ENCODE data around the gene LANCL2. TPM values are rescaled to one million over a fixed set of nuclear protein-coding genes. Genes with fewer than 3 reads are reported as not detected.

Gene LANCL2
- total RNA-seq, 1 experiment from 2014 or later = 26.4 TPM

DNA sequence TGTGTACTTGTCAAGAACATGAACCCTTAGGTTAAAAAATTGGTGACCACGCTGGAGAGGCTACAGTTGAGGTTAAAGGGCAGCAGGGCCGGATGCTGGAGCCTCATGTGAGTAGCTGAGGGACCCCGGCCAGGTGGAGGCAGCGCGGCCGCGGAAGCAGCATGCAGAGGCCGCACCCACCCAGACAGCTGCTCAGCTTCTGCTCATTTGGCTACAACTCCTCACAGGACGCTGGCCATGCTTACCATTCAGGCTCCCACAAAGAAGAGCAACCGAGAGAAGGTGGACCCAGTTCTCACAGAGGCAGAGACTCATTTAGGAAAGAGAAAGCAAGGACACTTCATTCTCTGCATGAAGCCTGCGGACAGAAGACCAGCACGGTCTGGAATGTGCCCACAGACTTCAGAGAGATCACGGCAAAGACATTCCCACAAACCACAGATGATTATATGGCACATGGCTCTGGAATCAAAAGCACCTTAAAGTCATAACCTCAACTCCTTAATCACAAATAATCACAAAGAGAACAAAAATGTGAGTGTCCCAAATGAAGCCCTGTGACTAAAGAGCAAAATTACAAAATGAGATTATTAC lies 112.7 kb downstream of the LANCL2 start:
- H3K36me3 Mint-ChIP-seq (ENCODE audit: insufficient read depth in 1 of 3, low read depth in 3 of 3) = peaks cover 5 to 9% (median 5%) of the 10 kb centered on the region in 3 experiments; a peak in 6 of 7 replicates
- Histone ChIP-seq H2BK15ac (ENCODE audit: low read depth, low read length) (no peak overlapping the region), H3K18ac (ENCODE audit: insufficient read length, low read depth, low read length) (no peak overlapping the region), H2BK20ac (ENCODE audit: low read depth, low read length, poor library complexity, severe bottlenecking) (no peak overlapping the region), H3T11ph (ENCODE audit: low read length) (no peak overlapping the region), H3K4me1 (ENCODE audit: insufficient read depth, low read length) (no peaks in the 10 kb centered on the region), H4K91ac (ENCODE audit: insufficient read length, low read depth, low read length) (no peak overlapping the region), H2BK120ac (ENCODE audit: low read depth, low read length, poor library complexity, severe bottlenecking) (no peak overlapping the region), H2BK12ac (ENCODE audit: insufficient read length, low read depth, low read length) (no peak overlapping the region), H2BK5ac (ENCODE audit: insufficient read length, low read length) (no peak overlapping the region), H3K23me2 (ENCODE audit: insufficient read length, low read depth, low read length, poor library complexity, severe bottlenecking) (no peaks in the 10 kb centered on the region), H4K20me1 (ENCODE audit: control insufficient read depth, insufficient read depth, insufficient read length) (no peaks in the 10 kb centered on the region), H4K5ac (ENCODE audit: insufficient read length, low read depth, low read length) (no peak overlapping the region), H3K14ac (ENCODE audit: insufficient read depth, low read length) (no peak overlapping the region), H3K9ac (ENCODE audit: extremely low read depth, insufficient read length, low read length) (no peak overlapping the region), H3K9me3 (ENCODE audit: control insufficient read depth, low read depth, low read length) (no peaks in the 10 kb centered on the region), H3K27me3 (ENCODE audit: insufficient read depth, low read length) (no peaks in the 10 kb centered on the region), H3K4ac (ENCODE audit: low read depth, low read length) (no peak overlapping the region), H2AFZ (ENCODE audit: low read length) (no peak overlapping the region), H2AK5ac (ENCODE audit: insufficient read length, low read length) (no peak overlapping the region), H3K79me2 (ENCODE audit: insufficient read depth, low read length) (no peaks in the 10 kb centered on the region), H3K56ac (ENCODE audit: insufficient read length, low read depth, low read length) (no peak overlapping the region), H3K79me1 (ENCODE audit: insufficient read depth, low read depth, low read length, poor library complexity, severe bottlenecking) (no peaks in the 10 kb centered on the region), H3K27ac (ENCODE audit: insufficient read length, low read depth, low read length) (no peak overlapping the region), H3K4me2 (ENCODE audit: insufficient read depth, insufficient read length, low read length) (no peak overlapping the region), H4K8ac (replicated peaks; ENCODE audit: insufficient read length, low read depth, low read length) (no peak overlapping the region), H3K23ac (ENCODE audit: insufficient read length, low read depth, low read length) (no peak overlapping the region)
- H3K4me1 Mint-ChIP-seq = peaks cover 12 to 14% of the 10 kb centered on the region in 2 experiments
- no peak overlapping the region for H3K4me3 Mint-ChIP-seq
- peak overlapping the region in 1 of 3 experiments; percentile 30; a peak in 1 of 7 replicates for H3K27ac Mint-ChIP-seq
- no CpG with 5 or more reads among the region's 13 CpGs for WGBS (ENCODE audit: extremely low coverage, insufficient read length, low lambda C conversion rate)
- TF ChIP-seq, protein P1, sequence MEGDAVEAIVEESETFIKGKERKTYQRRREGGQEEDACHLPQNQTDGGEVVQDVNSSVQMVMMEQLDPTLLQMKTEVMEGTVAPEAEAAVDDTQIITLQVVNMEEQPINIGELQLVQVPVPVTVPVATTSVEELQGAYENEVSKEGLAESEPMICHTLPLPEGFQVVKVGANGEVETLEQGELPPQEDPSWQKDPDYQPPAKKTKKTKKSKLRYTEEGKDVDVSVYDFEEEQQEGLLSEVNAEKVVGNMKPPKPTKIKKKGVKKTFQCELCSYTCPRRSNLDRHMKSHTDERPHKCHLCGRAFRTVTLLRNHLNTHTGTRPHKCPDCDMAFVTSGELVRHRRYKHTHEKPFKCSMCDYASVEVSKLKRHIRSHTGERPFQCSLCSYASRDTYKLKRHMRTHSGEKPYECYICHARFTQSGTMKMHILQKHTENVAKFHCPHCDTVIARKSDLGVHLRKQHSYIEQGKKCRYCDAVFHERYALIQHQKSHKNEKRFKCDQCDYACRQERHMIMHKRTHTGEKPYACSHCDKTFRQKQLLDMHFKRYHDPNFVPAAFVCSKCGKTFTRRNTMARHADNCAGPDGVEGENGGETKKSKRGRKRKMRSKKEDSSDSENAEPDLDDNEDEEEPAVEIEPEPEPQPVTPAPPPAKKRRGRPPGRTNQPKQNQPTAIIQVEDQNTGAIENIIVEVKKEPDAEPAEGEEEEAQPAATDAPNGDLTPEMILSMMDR (conservative IDR thresholded peaks at IDR 0.05) = no peak
- DNase-seq = peak; percentile 24
- no peaks in the 10 kb centered on the region for H3K27me3 Mint-ChIP-seq (ENCODE audit: low read depth)
- H3K9me3 Mint-ChIP-seq = no peaks in the 10 kb centered on the region; a peak in 2 of 5 replicates

Measured in H9 (cell line).